HAP-1 (cell line): ENCODE data around the gene SH2D5.
A peak's percentile ranks its signal among the peaks of the same experiment; 100 is the strongest.

Experiments used
- DNase-seq, 2 experiments: peaks; one replicate each; pipeline ENCODE4 v3.0.0-alpha.2; 2016 to 2020; ENCODE audit warnings: low spot score in 2 of 2
- H3K27me3 ChIP-seq: fragments of 250-450 bp; sonication (Bioruptor Pico); 2 replicates; pipeline ENCODE4 v1.5.1; 2020; ENCODE audit warnings: low read depth, mild to moderate bottlenecking, moderate library complexity
- H3K36me3 ChIP-seq: fragments of 250-450 bp; sonication (Bioruptor Pico); replicated peaks from 2 replicates; pipeline ENCODE4 v1.5.1; 2020; ENCODE audit warnings: mild to moderate bottlenecking
- H3K4me1 ChIP-seq: fragments of 250-450 bp; sonication (Bioruptor Pico); 2 replicates; pipeline ENCODE4 v1.5.1; 2020; ENCODE audit warnings: mild to moderate bottlenecking
- H3K4me3 ChIP-seq: fragments of 250-450 bp; sonication (Bioruptor Pico); 2 replicates; pipeline ENCODE4 v1.5.1; 2020; ENCODE audit warnings: mild to moderate bottlenecking, moderate library complexity
- H3K9me3 ChIP-seq: fragments of 250-450 bp; sonication (Bioruptor Pico); 2 replicates; pipeline ENCODE4 v1.5.1; 2020; ENCODE audit warnings: mild to moderate bottlenecking, moderate library complexity
- in situ Hi-C: fragments of 300-500 bp; cut with MboI; formaldehyde crosslinking; loops from 3 replicates; pipeline ENCODE4 v1.14.3; 2020; ENCODE audit warnings: low sequenced_read_pairs, inconsistent platforms, mixed read lengths

SH2D5 gene

DNA sequence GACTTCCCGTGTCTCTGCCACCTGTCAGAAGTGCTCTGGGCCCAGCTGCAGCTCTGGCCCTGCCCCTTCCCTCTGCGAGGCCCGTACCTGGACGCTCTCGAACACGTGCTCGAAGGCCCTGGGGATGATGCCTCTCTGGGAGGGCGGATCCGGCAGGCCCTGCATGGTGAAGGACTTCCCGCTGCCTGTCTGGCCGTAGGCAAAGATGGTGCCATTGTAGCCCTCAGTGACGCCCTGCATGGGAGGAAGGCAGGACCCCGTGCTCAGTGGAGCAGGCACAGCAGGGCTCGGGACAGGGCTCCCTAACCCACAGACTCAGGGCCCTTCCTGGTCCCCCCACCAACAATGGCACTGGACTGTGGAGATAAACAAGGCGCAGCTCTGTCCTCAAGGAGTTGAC lies 17.1 kb downstream of the SH2D5 start:
- Histone ChIP-seq H3K27me3 (no peaks in the 10 kb centered on the region), H3K4me3 (no peak overlapping the region)
- in situ Hi-C loops, result no loop called here

GRCh38 chr1:20713440-20713839 lies 19.1 kb downstream of the SH2D5 start:
- peaks cover 4% of the 10 kb centered on the region; the same call in 1 of the 2 replicates for H3K4me1 ChIP-seq
- in situ Hi-C loops, result no loop called here

More for the DNA sequence above, 17.1 kb downstream of the SH2D5 start:
- H3K4me1 ChIP-seq, result peaks cover 4% of the 10 kb centered on the region; the same call in 1 of the 2 replicates
- no peaks in the 10 kb centered on the region for H3K9me3 ChIP-seq
- no peaks in the 10 kb centered on the region for H3K36me3 ChIP-seq
- DNase-seq, result no peak

GRCh38 chr1:20712215-20712577 lies 20.3 kb downstream of the SH2D5 start:
- Histone ChIP-seq H3K36me3 (no peaks in the 10 kb centered on the region), H3K27me3 (no peaks in the 10 kb centered on the region), H3K9me3 (no peaks in the 10 kb centered on the region), H3K4me1 (peaks cover 3% of the 10 kb centered on the region; the same call in 1 of the 2 replicates), H3K4me3 (no peak overlapping the region)
- no peak for DNase-seq
- in situ Hi-C loops, result no loop called here

More at GRCh38 chr1:20713440-20713839, 19.1 kb downstream of the SH2D5 start:
- Histone ChIP-seq H3K4me3 (no peak overlapping the region), H3K36me3 (no peaks in the 10 kb centered on the region), H3K9me3 (no peaks in the 10 kb centered on the region), H3K27me3 (no peaks in the 10 kb centered on the region)
- DNase-seq, result no peak

- no peaks in the 10 kb centered on the region for H3K4me1 ChIP-seq
- DNase-seq, result peak in 1 of 2 experiments; percentile 39
- no peaks in the 10 kb centered on the region for H3K36me3 ChIP-seq
- no peak overlapping the region for H3K4me3 ChIP-seq
- in situ Hi-C loops, result no loop called here
- no peaks in the 10 kb centered on the region for H3K9me3 ChIP-seq
- H3K27me3 ChIP-seq, result no peaks in the 10 kb centered on the region
Measured at GRCh38 chr1:20711285-20712214, 21.0 kb downstream of the SH2D5 start.

DNA sequence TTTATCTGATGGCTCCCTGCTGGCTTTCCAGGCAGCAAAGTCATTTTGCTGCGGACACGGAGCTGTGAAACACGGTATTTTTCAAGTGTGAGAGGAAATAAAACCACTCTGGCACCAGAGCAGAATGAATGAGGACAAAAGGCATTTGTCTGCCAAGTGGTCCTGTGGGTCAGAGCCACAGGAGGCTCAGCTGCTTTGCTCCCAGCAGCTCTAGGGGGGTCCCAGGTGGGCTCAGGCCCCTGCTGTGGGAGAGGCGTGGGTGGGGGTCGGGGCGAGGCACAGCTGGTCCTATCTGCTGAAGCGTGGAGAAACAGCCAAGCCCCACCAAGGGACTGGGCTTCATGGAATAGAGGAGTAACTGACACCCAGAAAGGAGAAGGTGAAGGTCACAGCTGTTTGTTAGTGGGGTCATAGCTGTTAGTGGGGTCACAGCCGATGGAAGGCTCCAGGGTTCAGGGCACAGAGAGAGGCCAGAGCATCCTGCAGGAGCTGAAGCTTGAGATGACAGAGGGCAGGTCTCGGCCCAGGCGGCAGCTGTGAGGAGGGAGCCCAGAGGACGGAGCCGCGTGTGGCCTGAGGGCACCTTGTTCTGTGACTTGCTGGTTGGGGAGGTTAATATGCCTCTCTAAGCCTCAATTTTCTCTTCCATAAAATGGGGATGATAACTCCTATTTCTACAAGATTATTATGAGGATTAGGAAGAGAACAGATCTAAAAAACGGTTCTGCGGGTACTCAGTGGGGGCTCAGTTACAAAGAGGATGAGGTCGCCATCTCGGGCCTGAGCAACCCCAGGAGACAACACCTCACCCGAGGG lies 21.8 kb downstream of the SH2D5 start:
- Histone ChIP-seq H3K36me3 (no peaks in the 10 kb centered on the region), H3K4me1 (no peaks in the 10 kb centered on the region), H3K27me3 (no peaks in the 10 kb centered on the region), H3K4me3 (no peak overlapping the region), H3K9me3 (no peaks in the 10 kb centered on the region)
- DNase-seq, result no peak
- in situ Hi-C loops, result no loop called here

DNA sequence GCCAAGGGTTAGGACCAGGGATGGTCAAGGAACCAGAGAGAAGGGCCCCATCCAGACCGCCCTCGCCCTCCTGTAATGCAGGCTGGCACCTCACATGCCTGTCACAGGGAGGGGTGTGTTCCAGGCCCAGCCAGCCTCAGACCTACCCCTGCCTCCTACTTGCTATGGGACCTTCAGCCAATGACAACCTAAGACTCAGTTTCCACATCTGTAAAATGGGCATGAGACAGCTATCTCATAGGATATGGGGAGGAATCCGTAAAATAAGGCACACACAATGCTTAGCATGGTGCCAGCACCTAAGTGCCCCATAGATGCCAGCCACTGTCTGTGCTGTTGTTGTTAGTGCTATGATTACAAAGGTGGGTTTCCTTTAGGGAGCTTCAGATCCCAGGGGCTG lies 22.6 kb downstream of the SH2D5 start:
- Histone ChIP-seq H3K4me1 (no peaks in the 10 kb centered on the region), H3K27me3 (no peaks in the 10 kb centered on the region), H3K4me3 (no peak overlapping the region), H3K36me3 (no peaks in the 10 kb centered on the region), H3K9me3 (no peaks in the 10 kb centered on the region)
- no peak for DNase-seq
- in situ Hi-C loops, result no loop called here

- Histone ChIP-seq H3K9me3 (no peaks in the 10 kb centered on the region), H3K4me1 (no peaks in the 10 kb centered on the region), H3K27me3 (no peaks in the 10 kb centered on the region), H3K4me3 (no peak overlapping the region), H3K36me3 (no peaks in the 10 kb centered on the region)
- no peak for DNase-seq
- in situ Hi-C loops, result no loop called here
Measured at GRCh38 chr1:20708891-20709290, 23.6 kb downstream of the SH2D5 start.

GRCh38 chr1:20708057-20708456 lies 24.4 kb downstream of the SH2D5 start:
- in situ Hi-C loops, result no loop called here
- Histone ChIP-seq H3K36me3 (no peaks in the 10 kb centered on the region), H3K4me1 (no peaks in the 10 kb centered on the region), H3K9me3 (no peaks in the 10 kb centered on the region), H3K4me3 (no peak overlapping the region), H3K27me3 (no peaks in the 10 kb centered on the region)
- no peak for DNase-seq

- no peak for DNase-seq
- Histone ChIP-seq H3K4me3 (no peak overlapping the region), H3K4me1 (no peaks in the 10 kb centered on the region), H3K27me3 (no peaks in the 10 kb centered on the region), H3K36me3 (no peaks in the 10 kb centered on the region), H3K9me3 (no peaks in the 10 kb centered on the region)
- in situ Hi-C loops, result no loop called here
Measured at GRCh38 chr1:20706841-20707240, 25.7 kb downstream of the SH2D5 start.

DNA sequence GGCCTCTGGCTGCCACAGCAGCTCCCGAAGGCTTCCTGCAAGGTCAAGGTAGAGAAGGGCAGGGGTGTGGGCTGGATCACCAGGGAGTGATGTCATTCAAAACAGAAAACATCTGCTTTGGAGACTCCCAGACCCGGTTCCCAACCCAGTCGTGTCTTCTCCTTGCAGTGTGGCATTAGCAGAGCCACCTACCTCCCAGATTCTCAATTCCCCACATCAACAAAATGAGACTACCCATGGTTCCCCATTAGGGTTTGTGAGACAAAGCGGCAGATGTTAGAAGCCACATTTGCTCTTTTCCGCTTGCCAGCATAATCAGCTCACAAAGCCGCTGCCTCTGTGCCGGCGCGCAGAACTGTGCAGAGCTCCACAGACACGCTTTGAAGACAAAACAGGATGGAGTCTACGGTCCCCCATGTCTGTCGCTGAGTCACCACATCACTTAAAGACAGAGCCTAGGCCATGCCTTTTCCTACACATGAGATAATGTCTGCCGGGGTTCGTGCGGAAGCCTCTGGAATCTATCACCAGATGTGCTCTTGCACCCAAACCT lies 27.2 kb downstream of the SH2D5 start:
- in situ Hi-C loops, result no loop called here
- H3K9me3 ChIP-seq, result no peaks in the 10 kb centered on the region

GRCh38 chr1:20704390-20705202 lies 27.9 kb downstream of the SH2D5 start:
- Histone ChIP-seq H3K4me3 (no peak overlapping the region), H3K4me1 (no peaks in the 10 kb centered on the region), H3K36me3 (no peaks in the 10 kb centered on the region), H3K27me3 (no peaks in the 10 kb centered on the region), H3K9me3 (no peaks in the 10 kb centered on the region)
- in situ Hi-C loops, result loop anchor here (5.0 kb wide), 1 partner anchor 478 kb away; no protein-coding TSS in a partner anchor
- no peak for DNase-seq

More for the DNA sequence above, 27.2 kb downstream of the SH2D5 start:
- no peaks in the 10 kb centered on the region for H3K27me3 ChIP-seq
- H3K36me3 ChIP-seq, result no peaks in the 10 kb centered on the region
- no peak for DNase-seq
- H3K4me1 ChIP-seq, result no peaks in the 10 kb centered on the region
- no peak overlapping the region for H3K4me3 ChIP-seq

GRCh38 chr1:20703124-20703756 lies 29.3 kb downstream of the SH2D5 start:
- Histone ChIP-seq H3K27me3 (no peaks in the 10 kb centered on the region), H3K4me3 (no peak overlapping the region), H3K36me3 (no peaks in the 10 kb centered on the region), H3K9me3 (no peaks in the 10 kb centered on the region), H3K4me1 (peaks cover 5% of the 10 kb centered on the region)
- no peak for DNase-seq
- in situ Hi-C loops, result loop anchor here (5.0 kb wide), 1 partner anchor 479 kb away; no protein-coding TSS in a partner anchor

- Histone ChIP-seq H3K4me3 (no peak overlapping the region), H3K27me3 (no peaks in the 10 kb centered on the region), H3K36me3 (no peaks in the 10 kb centered on the region), H3K4me1 (peaks cover 9% of the 10 kb centered on the region), H3K9me3 (no peaks in the 10 kb centered on the region)
- DNase-seq, result no peak
- in situ Hi-C loops, result loop anchor here (5.0 kb wide), 1 partner anchor 480 kb away; no protein-coding TSS in a partner anchor
Measured at GRCh38 chr1:20702416-20702815, 30.1 kb downstream of the SH2D5 start.
